GM12878 (cell line): Measurements from ENCODE around the gene WWTR1. TPM values are rescaled to one million over a fixed set of nuclear protein-coding genes. Genes with fewer than 3 reads are reported as not detected.

Experiments
- ATAC-seq: fragments of 200-7000 bp; cut with Tn5 transposase; 3 replicates; pipeline ENCODE4 v1.9.1; 2020; ENCODE audit warnings: mild to moderate bottlenecking, moderate library complexity
- BruUV-seq: library from RNA; stranded (reverse); fragments of 400-500 nt; replicated peaks from 2 replicates; lab custom pipeline; 2021; lab: Mats Ljungman, UMichigan
- CTCF ChIA-PET: fragments of 300-600 bp; sonication (Branson Sonifier 250); formaldehyde crosslinking; extraction: SDS; loops from one replicate; lab custom pipeline; 2021; ENCODE audit warnings: inconsistent platforms; lab: Yijun Ruan, JAX
- POLR2A ChIA-PET: fragments of 350-600 bp; formaldehyde crosslinking; extraction: SDS; loops from one replicate; lab custom pipeline; 2021; ENCODE audit warnings: inconsistent platforms; lab: Charles Lee
- RAD21 ChIA-PET: fragments of 300-600 bp; sonication (Branson Sonifier 250); formaldehyde crosslinking; loops from one replicate; lab custom pipeline; 2023; ENCODE audit warnings: antibody characterized with exemption; ENCODE audit not compliant: unreplicated experiment; lab: Charles Lee
- SMC1A ChIA-PET: fragments of 300-600 bp; sonication (Branson Sonifier 250); formaldehyde crosslinking; loops from one replicate; lab custom pipeline; 2023; ENCODE audit not compliant: unreplicated experiment, uncharacterized antibody; lab: Charles Lee
- DNase-seq: peaks from one replicate; pipeline ENCODE4 v3.0.0-alpha.2; 2011; ENCODE audit warnings: low read depth, low spot score
- FAIRE-seq: peaks from 3 replicates; lab custom pipeline; 2011; peaks lifted over from hg19 to GRCh38; lab: Jason Lieb, UNC
- H2AFZ ChIP-seq: 2 replicates; pipeline ENCODE4 v1.6.0; 2011; ENCODE audit warnings: low read depth, low read length, control low read depth; ENCODE audit not compliant: control insufficient read depth
- H3K27ac ChIP-seq: 2 replicates; pipeline ENCODE4 v1.5.1; 2011; ENCODE audit warnings: control low read depth; ENCODE audit not compliant: control insufficient read depth, insufficient read depth
- H3K27me3 ChIP-seq, 2 experiments: replicated peaks in 1 of 2; 2 replicates each; pipeline versions ENCODE4 v1.6.0 to v1.6.1; 2011; ENCODE audit warnings: low read length in 1 of 2; ENCODE audit not compliant: control insufficient read depth in 2 of 2, insufficient read depth in 2 of 2
- H3K36me3 ChIP-seq, 2 experiments: 2 replicates each; pipeline ENCODE4 v1.5.1; 2011; ENCODE audit warnings: low read length in 1 of 2; ENCODE audit not compliant: control insufficient read depth in 2 of 2, insufficient read depth in 2 of 2
- H3K4me1 ChIP-seq: 2 replicates; pipeline ENCODE4 v1.6.1; 2011; ENCODE audit warnings: mild to moderate bottlenecking, low read length, moderate library complexity, mixed read lengths; ENCODE audit not compliant: control insufficient read depth, insufficient read depth
- H3K4me2 ChIP-seq: 2 replicates; pipeline ENCODE4 v1.6.0; 2011; ENCODE audit warnings: control low read depth; ENCODE audit not compliant: control insufficient read depth, insufficient read depth
- H3K4me3 ChIP-seq: fragments of 200-600 bp; sonication (generic); 2 replicates; pipeline ENCODE4 v1.5.1; 2016
- H3K79me2 ChIP-seq: 2 replicates; pipeline ENCODE4 v1.6.0; 2011; ENCODE audit warnings: low read length; ENCODE audit not compliant: control insufficient read depth, insufficient read depth
- H3K9ac ChIP-seq: 2 replicates; pipeline ENCODE4 v1.8.0; 2011; ENCODE audit warnings: low read length, control low read depth, mixed read lengths; ENCODE audit not compliant: control insufficient read depth, insufficient read depth
- H3K9me3 ChIP-seq: replicated peaks from 3 replicates; pipeline ENCODE4 v1.5.1; 2011; ENCODE audit warnings: mild to moderate bottlenecking, low read length; ENCODE audit not compliant: control insufficient read depth, insufficient read depth
- H4K20me1 ChIP-seq: 2 replicates; pipeline ENCODE4 v1.6.0; 2011; ENCODE audit not compliant: control insufficient read depth, insufficient read depth
- MEF2B ChIP-seq: fragments of 450-650 bp; IDR thresholded peaks from 2 replicates; pipeline ENCODE4 v1.6.1; 2018; ENCODE audit warnings: mild to moderate bottlenecking, moderate library complexity; ENCODE audit not compliant: partially characterized antibody, poor library complexity, severe bottlenecking
- NFYA ChIP-seq: IDR thresholded peaks from 2 replicates; pipeline ENCODE4 v1.6.1; 2011; ENCODE audit warnings: low read depth, mild to moderate bottlenecking, low read length, improper control_type of control experiment, borderline replicate concordance
- WGBS: methylation state at CpG from one replicate; pipeline ENCODE4 v1.1.6; 2016; ENCODE audit warnings: low lambda C conversion rate; ENCODE audit not compliant: insufficient replicate concordance, insufficient coverage; ENCODE audit errors: missing lambda C conversion rate; 5-methylcytosine and 5-hydroxymethylcytosine counted together
- in situ Hi-C: fragments of 300-500 bp; cut with MboI; formaldehyde crosslinking; loops from 9 replicates; pipeline ENCODE4 v1.14.3; 2018; ENCODE audit warnings: mixed read lengths
- intact Hi-C: fragments of 100-400 bp; cut with micrococcal nuclease; formaldehyde crosslinking; loops from one replicate; pipeline ENCODE4 v1.14.2; 2022; ENCODE audit not compliant: unreplicated experiment
- polyA plus RNA-seq, 11 experiments: library from polyadenylated mRNA; depleted of rRNA in 4 of 11; unstranded in 6 of 11; stranded (reverse) in 5 of 11; fragments of >200 nt; fragmentation: Nextera tagmentation in 4 of 11; fragmentation: Illumina TruSeq in 1 of 11; extraction: Ambion mirVana in 4 of 11; extraction: Trizol in 1 of 11; gene quantifications; 1 replicate in 1 of 11; 2 replicates in 10 of 11; pipeline versions ENCODE4 v1.2.1 to v1.2.3, GENCODE V29; 2011 to 2016; ENCODE audit warnings: inconsistent platforms in 2 of 11, missing spikeins in 2 of 11, low read depth in 1 of 11
- total RNA-seq, 4 experiments: library from RNA; depleted of rRNA in 3 of 4; stranded (reverse); fragments of >200 nt in 3 of 4; fragmentation: Illumina TruSeq in 1 of 4; extraction: Trizol in 1 of 4; gene quantifications; 2 replicates each; pipeline versions ENCODE4 v1.2.1 to v1.2.3, GENCODE V29; 2013 to 2021

WWTR1 gene
- total and polyA plus RNA-seq, 10 of the 15 experiments (the other 5 are each of a cell fraction or from before 2014, with no cell fraction given) = 2.5 to 18.5 (median 5.8) TPM

DNA sequence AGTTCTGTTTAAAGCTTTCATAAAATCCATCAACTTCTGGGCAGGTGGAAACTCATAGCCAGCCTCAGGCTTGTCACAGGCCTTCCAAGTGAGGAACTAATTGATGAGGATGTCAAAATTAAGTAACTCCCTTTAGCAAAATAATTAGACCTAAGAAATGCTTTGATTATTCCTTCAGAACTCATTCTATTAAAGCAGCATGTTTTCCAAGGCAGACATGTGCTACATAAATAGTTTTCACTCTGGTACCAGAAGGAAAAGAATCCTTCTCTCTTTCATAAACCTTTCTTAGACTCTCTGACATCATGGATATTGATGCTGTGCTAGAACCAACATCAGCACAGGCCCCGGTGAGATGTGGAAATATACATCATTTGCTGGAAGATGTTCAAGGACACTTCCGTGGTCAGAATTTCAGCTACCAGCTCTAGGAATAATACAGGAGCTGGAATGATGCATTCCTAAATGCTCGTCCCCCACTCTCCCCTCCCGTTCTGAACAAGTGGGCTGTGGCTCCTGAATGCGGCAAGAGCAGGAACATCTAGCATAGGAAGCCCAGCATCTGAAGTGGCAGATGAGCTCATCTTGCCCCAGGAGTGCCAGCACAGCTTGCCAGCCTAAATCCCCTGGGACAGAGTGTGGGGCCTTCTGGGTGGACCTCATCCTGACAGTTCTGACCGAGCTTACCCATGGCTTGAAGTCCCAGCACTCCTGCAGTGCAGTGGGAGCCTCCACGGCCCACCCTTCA, 82.4 kb downstream of the WWTR1 start:
- BruUV-seq = no TSS peak
- SMC1A ChIA-PET = interaction anchor here (0.7 to 16.2 kb wide), 14 partner anchors 10 to 196 kb away, joined by 3 to 505 read pairs (median 4); partner anchors contain the start of gene WWTR1
- H3K36me3 ChIP-seq = peaks cover 6% of the 10 kb centered on the region in 2 experiments; a peak in 2 of 4 replicates
- H3K4me3 ChIP-seq = no peak overlapping the region
- POLR2A ChIA-PET = interaction anchor here (0.7 to 5.2 kb wide), 8 partner anchors 10 to 1684 kb away, joined by 3 to 25 read pairs (median 4); partner anchors contain the start of gene WWTR1
- no peak for TF ChIP-seq NFYA
- peak; percentile 61 for TF ChIP-seq MEF2B
- H3K4me1 ChIP-seq = peaks cover 53% of the 10 kb centered on the region
- H3K79me2 ChIP-seq = peaks cover 20% of the 10 kb centered on the region
- ATAC-seq = peak; percentile 9; the same call in 2 of the 3 replicates
- in situ Hi-C loops (loop anchor here (25.0 kb wide), 1 partner anchor 1263 kb away; no protein-coding TSS in a partner anchor), intact Hi-C loops (no loop called here)
- H2AFZ ChIP-seq = no peak overlapping the region
- H3K9ac ChIP-seq = 0 out of 2 replicates have a peak overlapping the region, but pooled peaks have one; percentile 4
- H3K4me2 ChIP-seq = 0 out of 2 replicates have a peak overlapping the region, but pooled peaks have one; percentile 13
- no peak for FAIRE-seq
- peak overlapping the region; percentile 70 for H3K27ac ChIP-seq
- no peaks in the 10 kb centered on the region for H3K27me3 ChIP-seq
- H4K20me1 ChIP-seq = no peaks in the 10 kb centered on the region
- no peaks in the 10 kb centered on the region for H3K9me3 ChIP-seq
- CTCF ChIA-PET = interaction anchor here (0.8 to 2.4 kb wide), 12 partner anchors 8 to 142 kb away, joined by 3 to 20 read pairs (median 3); partner anchors contain the start of gene WWTR1
- RAD21 ChIA-PET = interaction anchor here (1.0 to 11.0 kb wide), 7 partner anchors 10 to 176 kb away, joined by 3 to 272 read pairs (median 8); partner anchors contain the start of genes COMMD2 and WWTR1
- WGBS = 44% methylated on average over 7 of the region's 7 CpGs
- no peak for DNase-seq
